GM18909 (cell line): ENCODE data around the gene EIF2D.
A peak's percentile ranks its signal among the peaks of the same experiment; 100 is the strongest.
"Not testable (repeated sequence)": the region's sequence is repeated elsewhere in the genome, so short reads cannot be mapped to it uniquely, and the experiment has no call there.

Source experiments
- ATAC-seq: cut with Tn5 transposase; IDR thresholded peaks from one replicate; pipeline ENCODE4 v1.9.1; 2021; ENCODE audit warnings: mild to moderate bottlenecking; ENCODE audit not compliant: unreplicated experiment, poor library complexity

Gene EIF2D, protein sequence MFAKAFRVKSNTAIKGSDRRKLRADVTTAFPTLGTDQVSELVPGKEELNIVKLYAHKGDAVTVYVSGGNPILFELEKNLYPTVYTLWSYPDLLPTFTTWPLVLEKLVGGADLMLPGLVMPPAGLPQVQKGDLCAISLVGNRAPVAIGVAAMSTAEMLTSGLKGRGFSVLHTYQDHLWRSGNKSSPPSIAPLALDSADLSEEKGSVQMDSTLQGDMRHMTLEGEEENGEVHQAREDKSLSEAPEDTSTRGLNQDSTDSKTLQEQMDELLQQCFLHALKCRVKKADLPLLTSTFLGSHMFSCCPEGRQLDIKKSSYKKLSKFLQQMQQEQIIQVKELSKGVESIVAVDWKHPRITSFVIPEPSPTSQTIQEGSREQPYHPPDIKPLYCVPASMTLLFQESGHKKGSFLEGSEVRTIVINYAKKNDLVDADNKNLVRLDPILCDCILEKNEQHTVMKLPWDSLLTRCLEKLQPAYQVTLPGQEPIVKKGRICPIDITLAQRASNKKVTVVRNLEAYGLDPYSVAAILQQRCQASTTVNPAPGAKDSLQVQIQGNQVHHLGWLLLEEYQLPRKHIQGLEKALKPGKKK

DNA sequence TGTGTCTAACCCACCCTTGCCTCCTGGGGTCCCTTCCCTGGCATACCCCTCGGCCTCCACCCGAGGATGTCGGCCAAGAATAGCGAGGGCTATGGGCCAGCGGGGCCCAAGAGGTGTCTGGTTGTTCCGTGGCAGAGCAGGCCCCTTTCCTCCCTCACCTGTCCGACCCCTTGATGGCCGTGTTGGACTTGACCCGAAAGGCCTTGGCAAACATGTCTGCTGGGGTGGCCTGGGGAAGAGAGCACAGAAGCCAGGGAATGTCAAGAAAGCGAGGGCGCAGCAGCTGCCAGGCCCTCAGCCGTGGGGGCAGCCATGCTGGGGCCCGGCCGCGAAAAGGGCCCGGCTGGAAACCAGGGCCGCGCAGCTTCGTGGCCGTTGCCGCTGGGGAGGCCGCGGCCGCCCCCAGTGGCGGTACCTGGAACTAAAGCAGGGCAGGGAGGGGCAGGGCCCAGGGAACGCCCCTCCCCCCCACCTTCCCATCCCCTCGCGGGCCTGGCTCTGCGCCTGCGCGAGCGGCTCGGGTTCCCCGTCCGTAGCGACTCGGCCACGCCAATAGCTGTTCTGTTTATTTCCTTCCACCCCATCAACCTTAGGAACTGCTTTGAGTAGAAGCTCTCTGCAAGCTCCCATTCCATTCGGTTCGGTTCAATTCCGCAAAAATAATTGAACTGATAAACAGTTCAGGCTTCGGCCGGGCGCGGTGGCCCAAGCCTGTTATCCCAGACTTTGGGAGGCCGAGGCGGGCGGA is at the start of gene EIF2D:
EIF2D (minus strand) TSS at position 337 of the 748 bp plus-strand sequence; CDS start at position 214, 123 bp downstream.
- ATAC-seq = peak; percentile 90

- ATAC-seq = no peak
Observed at GRCh38 chr1:206661161-206661820, 49.0 kb upstream of the EIF2D start.

DNA sequence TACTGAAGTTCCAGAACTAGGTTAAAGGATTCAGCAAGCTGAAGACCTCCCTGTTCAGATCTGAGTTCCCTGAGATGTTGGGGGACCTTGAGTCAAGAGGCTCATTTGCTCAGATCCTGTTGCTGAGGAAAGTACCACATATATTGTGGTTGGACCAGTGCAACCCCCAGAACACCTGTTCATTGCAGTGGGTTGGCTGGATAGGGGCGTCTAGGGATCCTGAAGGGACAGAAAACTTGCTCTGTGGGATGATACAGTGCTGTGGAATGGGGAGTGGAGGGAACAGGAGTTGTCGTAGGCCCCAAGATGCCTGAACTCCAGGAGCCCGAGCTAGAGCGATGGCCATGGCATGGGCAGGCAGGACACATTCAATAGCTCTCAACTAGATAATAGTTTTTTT is 47.9 kb upstream of the EIF2D start:
- no peak for ATAC-seq

GRCh38 chr1:206658981-206659273 is 46.7 kb upstream of the EIF2D start:
- ATAC-seq = no peak

DNA sequence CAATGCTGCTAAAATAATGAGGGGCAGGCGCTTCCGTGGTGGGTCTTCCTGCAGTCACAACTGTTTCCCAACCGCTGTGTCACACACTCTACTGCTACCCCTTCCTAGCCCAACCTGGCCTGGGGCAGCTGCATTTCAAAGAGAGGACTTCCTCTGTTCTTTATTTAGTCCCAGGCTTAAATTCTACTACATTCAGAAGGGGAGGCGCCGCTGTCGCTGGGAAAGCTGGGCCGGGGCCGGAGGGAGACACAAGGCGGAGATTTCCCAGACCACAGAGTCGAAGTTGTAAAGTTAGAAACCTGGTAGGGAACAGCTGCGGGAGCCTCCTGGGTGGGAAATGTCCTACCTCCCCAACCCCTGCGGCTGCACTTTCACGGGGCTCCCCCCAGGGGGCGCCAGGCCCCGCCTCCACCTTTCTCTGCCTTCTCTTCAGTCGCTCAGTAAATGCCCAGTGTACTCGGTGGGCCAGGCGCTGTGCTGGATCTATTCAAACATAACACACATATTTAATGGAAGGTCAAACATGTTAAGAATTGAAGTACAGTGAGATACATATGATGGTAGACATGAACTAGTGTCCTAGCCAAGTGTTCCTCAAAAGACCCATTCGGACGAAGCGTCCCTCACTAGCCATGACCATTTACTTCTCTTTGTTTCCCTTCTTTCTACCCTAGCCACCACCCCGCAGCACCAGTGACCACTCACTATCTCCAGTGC is 46.2 kb upstream of the EIF2D start:
- ATAC-seq = no peak

- ATAC-seq = no peak
Observed at GRCh38 chr1:206657751-206658150, 45.5 kb upstream of the EIF2D start.

- no peak for ATAC-seq
Observed at GRCh38 chr1:206656936-206657335, 44.7 kb upstream of the EIF2D start.

DNA sequence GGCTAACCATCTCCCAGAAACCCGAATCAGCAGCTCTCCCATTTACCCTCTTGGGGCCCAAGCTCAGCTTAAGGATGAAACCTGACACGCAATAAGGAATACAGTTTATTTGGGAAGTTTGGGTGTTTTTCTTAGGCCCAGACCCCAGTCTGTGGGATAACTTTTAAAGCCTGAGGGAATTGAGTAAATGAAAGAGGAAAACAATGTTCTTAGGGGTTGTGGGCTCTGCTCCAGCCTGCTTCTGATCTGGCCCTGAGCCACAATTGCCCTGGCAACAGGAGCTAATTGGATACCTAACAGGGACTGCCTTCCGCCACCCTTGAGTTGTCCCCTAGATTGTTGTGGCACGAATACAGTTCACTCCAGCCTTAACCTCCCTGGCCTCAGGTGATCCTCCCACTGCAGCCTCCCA is 43.2 kb upstream of the EIF2D start:
- ATAC-seq = no peak

DNA sequence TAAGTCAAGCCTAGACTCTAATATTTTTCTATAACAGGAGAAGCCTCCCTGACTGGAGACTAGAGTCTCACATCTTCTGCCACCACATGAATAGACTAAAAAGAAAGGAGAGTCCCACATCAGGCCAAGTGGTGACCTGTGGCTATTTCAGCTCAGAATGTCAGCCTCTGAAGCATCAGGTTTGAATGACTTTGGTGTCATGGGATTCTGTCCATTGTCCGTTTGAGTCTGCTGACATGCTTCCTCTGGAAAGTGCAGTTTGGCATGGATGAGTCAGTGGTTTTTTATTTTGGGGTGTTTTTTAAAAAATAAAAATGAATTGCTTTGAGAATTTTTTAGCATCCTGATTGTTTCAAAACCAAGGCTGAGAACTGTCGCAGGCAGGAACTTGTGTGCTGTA is 42.6 kb upstream of the EIF2D start:
- no peak for ATAC-seq

GRCh38 chr1:206653715-206654459 is 41.6 kb upstream of the EIF2D start:
- ATAC-seq = no peak

DNA sequence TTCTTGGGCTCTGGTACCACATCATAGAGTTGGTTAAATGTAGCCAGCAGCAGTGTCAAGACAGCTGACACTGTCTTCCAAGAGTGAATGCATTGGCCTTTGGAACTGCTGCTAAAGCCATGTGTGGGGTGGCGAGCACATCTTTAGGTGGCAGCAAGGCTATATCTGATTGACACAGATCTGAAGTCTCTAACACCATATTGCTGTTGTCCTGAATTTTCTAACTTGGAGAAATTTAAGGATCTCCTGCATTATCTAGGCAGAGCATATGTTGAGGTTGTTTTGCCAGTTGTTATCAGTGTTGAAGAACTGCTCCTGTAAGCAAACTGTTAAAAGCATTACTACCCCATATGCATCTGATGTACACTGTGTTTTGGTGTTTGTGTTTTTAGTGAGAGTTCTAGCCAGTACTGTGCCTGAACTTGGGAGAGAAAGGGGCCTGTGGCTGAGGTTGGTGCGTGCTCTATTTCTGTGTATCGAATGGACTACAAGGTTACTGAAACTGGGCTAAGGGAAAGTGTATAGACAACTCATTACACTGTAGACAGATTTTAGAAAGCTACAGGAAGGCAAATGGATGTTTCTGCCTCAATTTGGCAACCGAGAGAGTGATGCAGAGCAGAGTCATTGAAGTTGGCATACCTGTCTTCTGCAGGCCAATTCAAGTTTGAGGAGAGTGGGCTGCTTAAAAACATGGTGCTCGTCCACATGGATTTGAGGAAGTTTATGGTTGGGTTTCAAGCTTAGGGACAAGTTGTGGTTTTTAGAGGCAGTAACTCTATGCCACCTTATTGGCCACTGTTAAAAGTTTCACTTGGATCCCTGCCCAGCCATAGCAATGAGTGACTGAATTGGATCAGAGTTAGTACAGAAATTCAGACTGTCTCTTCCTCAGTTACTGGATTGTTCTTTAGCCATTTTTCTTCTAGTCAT is 40.0 kb upstream of the EIF2D start:
- no peak for ATAC-seq

GRCh38 chr1:206651014-206651413 is 38.7 kb upstream of the EIF2D start:
- ATAC-seq = no peak

GRCh38 chr1:206649261-206649921 is 37.1 kb upstream of the EIF2D start:
- ATAC-seq = no peak

DNA sequence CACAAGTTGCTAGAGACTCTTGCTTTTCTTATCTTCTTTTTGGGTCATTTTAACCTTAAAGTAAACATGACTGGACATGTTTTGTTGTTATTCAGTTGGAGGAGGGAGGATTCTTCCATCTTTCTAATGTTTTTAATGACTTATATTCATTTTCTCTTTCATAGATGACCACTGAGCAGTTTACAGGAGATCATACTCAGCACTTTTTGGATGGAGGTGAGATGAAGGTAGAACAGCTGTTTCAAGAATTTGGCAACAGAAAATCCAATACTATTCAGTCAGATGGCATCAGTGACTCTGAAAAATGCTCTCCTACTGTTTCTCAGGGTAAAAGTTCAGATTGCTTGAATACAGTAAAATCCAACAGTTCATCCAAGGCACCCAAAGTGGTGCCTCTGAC is 35.0 kb upstream of the EIF2D start:
- no peak for ATAC-seq

- ATAC-seq = no peak
Observed at GRCh38 chr1:206646504-206646903, 34.2 kb upstream of the EIF2D start.

GRCh38 chr1:206643118-206643698 is 30.9 kb upstream of the EIF2D start:
- no peak for ATAC-seq

GRCh38 chr1:206642074-206642473 is 29.8 kb upstream of the EIF2D start:
- ATAC-seq = not testable (repeated sequence)

GRCh38 chr1:206637605-206638004 is 25.3 kb upstream of the EIF2D start:
- no peak for ATAC-seq
